Endothelial cell of hepatic sinusoid (primary cell): ENCODE data around the gene DHX8.
"Not testable (repeated sequence)": the region's sequence is repeated elsewhere in the genome, so short reads cannot be mapped to it uniquely, and the experiment has no call there.

Experiments
- in situ Hi-C: cut with HindIII; loops from 2 replicates; pipeline ENCODE4 v1.10.0; 2017; ENCODE audit warnings: low sequenced_read_pairs

Gene DHX8

GRCh38 chr17:43459878-43460277 lies 23.9 kb upstream of the DHX8 start:
- in situ Hi-C loops = not testable (repeated sequence)

GRCh38 chr17:43461185-43461584 lies 22.6 kb upstream of the DHX8 start:
- in situ Hi-C loops = no loop called here

- in situ Hi-C loops = not testable (repeated sequence)
Measured at GRCh38 chr17:43462569-43462968, 21.2 kb upstream of the DHX8 start.

- in situ Hi-C loops = no loop called here
Measured at GRCh38 chr17:43463241-43463640, 20.5 kb upstream of the DHX8 start.

- in situ Hi-C loops = no loop called here
Measured at GRCh38 chr17:43464046-43464445, 19.7 kb upstream of the DHX8 start.

GRCh38 chr17:43465049-43465448 lies 18.7 kb upstream of the DHX8 start:
- in situ Hi-C loops = no loop called here

GRCh38 chr17:43467981-43468581 lies 15.7 kb upstream of the DHX8 start:
- in situ Hi-C loops = no loop called here

- in situ Hi-C loops = no loop called here
Measured at GRCh38 chr17:43468691-43469139, 15.1 kb upstream of the DHX8 start.

GRCh38 chr17:43469145-43469544 lies 14.6 kb upstream of the DHX8 start:
- in situ Hi-C loops = no loop called here

- in situ Hi-C loops = no loop called here
Measured at GRCh38 chr17:43471585-43472160, 12.1 kb upstream of the DHX8 start.

GRCh38 chr17:43475494-43476089 lies 8.2 kb upstream of the DHX8 start:
- in situ Hi-C loops = no loop called here

- in situ Hi-C loops = not testable (repeated sequence)
Measured at GRCh38 chr17:43476306-43476705, 7.5 kb upstream of the DHX8 start.

- in situ Hi-C loops = no loop called here
Measured at GRCh38 chr17:43477832-43478634, 5.7 kb upstream of the DHX8 start.

- in situ Hi-C loops = no loop called here
Measured at GRCh38 chr17:43479948-43480347, 3.8 kb upstream of the DHX8 start.

- in situ Hi-C loops = no loop called here
Measured at GRCh38 chr17:43482103-43483012, 1.4 kb upstream of the DHX8 start.

- in situ Hi-C loops = no loop called here
Measured at GRCh38 chr17:43490621-43491020, 6.8 kb downstream of the DHX8 start.

GRCh38 chr17:43509440-43509839 lies 25.7 kb downstream of the DHX8 start:
- in situ Hi-C loops = loop anchor here (5.0 to 10.0 kb wide), 2 partner anchors 55 to 258 kb away; no protein-coding TSS in a partner anchor

GRCh38 chr17:43511199-43511598 lies 27.4 kb downstream of the DHX8 start:
- in situ Hi-C loops = not testable (repeated sequence)

GRCh38 chr17:43515656-43516055 lies 31.9 kb downstream of the DHX8 start:
- in situ Hi-C loops = no loop called here

- in situ Hi-C loops = no loop called here
Measured at GRCh38 chr17:43517161-43517560, 33.4 kb downstream of the DHX8 start.
